Adrenal gland (tissue), 5 donors: ENCODE data around the gene LSM12.

Experiments used
- POLR2A ChIP-seq, 2 donors: fragments of 450-650 bp; IDR thresholded peaks; one replicate each; pipeline ENCODE4 v1.6.1; 2017; ENCODE audit warnings: antibody characterized with exemption in 2 of 2, mild to moderate bottlenecking in 2 of 2, moderate library complexity in 1 of 2
- TF ChIP-seq, protein P1 (sequence below), 6 experiments: fragments of 450-650 bp in 4 of 6; fragments of 200-600 bp in 2 of 6; sonication (generic) in 1 of 6; IDR thresholded peaks; 1 replicate in 5 of 6; 2 replicates in 1 of 6; pipeline versions ENCODE4 v1.5.1 to v1.8.0; 2016 to 2021; ENCODE audit warnings: antibody characterized with exemption in 6 of 6, mild to moderate bottlenecking in 2 of 6, moderate library complexity in 1 of 6
- donor health status: DM: no; HTN: no; CAD: no.

- TF ChIP-seq, protein P1, sequence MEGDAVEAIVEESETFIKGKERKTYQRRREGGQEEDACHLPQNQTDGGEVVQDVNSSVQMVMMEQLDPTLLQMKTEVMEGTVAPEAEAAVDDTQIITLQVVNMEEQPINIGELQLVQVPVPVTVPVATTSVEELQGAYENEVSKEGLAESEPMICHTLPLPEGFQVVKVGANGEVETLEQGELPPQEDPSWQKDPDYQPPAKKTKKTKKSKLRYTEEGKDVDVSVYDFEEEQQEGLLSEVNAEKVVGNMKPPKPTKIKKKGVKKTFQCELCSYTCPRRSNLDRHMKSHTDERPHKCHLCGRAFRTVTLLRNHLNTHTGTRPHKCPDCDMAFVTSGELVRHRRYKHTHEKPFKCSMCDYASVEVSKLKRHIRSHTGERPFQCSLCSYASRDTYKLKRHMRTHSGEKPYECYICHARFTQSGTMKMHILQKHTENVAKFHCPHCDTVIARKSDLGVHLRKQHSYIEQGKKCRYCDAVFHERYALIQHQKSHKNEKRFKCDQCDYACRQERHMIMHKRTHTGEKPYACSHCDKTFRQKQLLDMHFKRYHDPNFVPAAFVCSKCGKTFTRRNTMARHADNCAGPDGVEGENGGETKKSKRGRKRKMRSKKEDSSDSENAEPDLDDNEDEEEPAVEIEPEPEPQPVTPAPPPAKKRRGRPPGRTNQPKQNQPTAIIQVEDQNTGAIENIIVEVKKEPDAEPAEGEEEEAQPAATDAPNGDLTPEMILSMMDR (IDR thresholded peaks at IDR 0.05): no peak
- TF ChIP-seq POLR2A (IDR thresholded peaks at IDR 0.05): no peak
These were observed 52.4 kb downstream of the LSM12 start for GRCh38 chr17:44014133-44014436.
